ENCODE results near the gene PLXNC1.

DNA sequence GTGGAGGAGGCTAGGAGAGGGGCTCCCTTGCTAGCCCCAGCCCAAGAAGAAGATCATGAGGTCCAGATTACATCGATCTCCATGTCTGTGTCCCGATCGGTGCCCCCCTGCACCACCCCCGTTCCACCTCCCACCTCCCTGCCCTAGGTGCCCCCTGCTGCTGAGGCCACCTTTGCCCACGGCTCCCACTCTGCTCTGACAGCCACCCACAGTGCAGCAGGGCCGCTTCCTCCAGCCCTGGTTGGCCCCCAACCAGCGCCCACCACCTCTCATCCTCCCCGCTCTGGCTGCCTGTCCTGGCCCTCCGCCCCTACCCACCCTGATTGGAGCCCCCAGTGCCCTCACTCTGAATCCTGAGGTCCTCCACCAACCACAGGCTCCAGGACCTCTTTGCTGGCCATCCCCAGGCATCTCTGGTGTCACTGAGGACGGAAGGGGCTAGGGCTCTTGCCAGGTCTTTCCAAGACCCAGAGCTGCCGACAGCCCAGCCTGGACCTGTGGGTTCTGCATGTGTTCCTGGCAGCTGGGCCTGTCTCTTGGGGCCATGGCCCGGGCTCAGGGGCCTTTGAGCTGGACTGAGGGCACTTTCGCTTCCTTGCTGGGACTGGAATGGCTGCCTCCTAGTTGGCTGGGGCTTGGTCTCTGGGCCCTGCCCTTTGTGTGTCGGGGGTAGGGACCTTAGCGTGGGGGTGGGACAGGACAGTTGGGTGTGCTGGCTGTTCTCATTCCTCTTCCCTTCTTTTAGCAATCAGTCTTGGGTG, 7.2 kb upstream of the PLXNC1 start:
- TF ChIP-seq EP300 (IDR thresholded peaks at IDR 0.05; ENCODE audit: borderline replicate concordance in 1 of 2, low read depth in 2 of 2, low read length in 2 of 2) (no peak), EGR1 (IDR thresholded peaks at IDR 0.05; ENCODE audit: borderline replicate concordance, low read depth, low read length) (no peak), GTF2F1 (IDR thresholded peaks at IDR 0.05; ENCODE audit: borderline replicate concordance, low read depth, low read length) (no peak), RNF2 (IDR thresholded peaks at IDR 0.05; ENCODE audit: borderline replicate concordance, low read depth, low read length, missing control alignments, poor library complexity, severe bottlenecking) (no peak), SIN3A (conservative IDR thresholded peaks at IDR 0.05 in 1 of 2, IDR thresholded peaks at IDR 0.05 in 1 of 2; ENCODE audit: low read depth in 1 of 2, low read length in 2 of 2) (no peak), YY1 (IDR thresholded peaks at IDR 0.05; ENCODE audit: low read depth, low read length) (no peak), CHD1 (IDR thresholded peaks at IDR 0.05; ENCODE audit: low read depth, low read length) (no peak), CBX5 (IDR thresholded peaks at IDR 0.05; ENCODE audit: low read depth, low read length) (no peak)
- TF ChIP-seq, protein P1, sequence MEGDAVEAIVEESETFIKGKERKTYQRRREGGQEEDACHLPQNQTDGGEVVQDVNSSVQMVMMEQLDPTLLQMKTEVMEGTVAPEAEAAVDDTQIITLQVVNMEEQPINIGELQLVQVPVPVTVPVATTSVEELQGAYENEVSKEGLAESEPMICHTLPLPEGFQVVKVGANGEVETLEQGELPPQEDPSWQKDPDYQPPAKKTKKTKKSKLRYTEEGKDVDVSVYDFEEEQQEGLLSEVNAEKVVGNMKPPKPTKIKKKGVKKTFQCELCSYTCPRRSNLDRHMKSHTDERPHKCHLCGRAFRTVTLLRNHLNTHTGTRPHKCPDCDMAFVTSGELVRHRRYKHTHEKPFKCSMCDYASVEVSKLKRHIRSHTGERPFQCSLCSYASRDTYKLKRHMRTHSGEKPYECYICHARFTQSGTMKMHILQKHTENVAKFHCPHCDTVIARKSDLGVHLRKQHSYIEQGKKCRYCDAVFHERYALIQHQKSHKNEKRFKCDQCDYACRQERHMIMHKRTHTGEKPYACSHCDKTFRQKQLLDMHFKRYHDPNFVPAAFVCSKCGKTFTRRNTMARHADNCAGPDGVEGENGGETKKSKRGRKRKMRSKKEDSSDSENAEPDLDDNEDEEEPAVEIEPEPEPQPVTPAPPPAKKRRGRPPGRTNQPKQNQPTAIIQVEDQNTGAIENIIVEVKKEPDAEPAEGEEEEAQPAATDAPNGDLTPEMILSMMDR (IDR thresholded peaks at IDR 0.05; ENCODE audit: control extremely low read depth in 1 of 3, insufficient read depth in 1 of 3, low read depth in 1 of 3, low read length in 3 of 3): no peak
